Measurements from ENCODE around the gene SORCS2.

DNA sequence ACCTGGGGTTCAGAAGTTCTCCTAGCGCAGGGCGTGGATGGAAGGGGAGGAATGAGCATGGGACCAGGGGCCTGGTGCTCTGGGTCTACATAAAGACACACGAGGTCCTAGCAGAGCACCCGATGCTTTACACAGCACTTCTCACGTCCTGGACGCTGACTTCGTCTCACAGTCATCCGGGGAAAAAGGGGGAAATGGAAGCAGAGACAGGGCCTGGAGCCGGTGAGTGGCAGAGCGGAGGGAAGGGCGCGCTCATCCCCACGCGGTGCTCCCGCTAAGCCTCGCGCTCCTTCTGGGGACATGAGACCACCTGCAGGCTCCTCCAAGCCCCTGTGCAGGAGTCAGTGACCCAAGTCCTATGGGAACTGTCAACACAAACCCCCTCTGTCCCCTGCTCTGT is 589.7 kb downstream of the SORCS2 start:
- no peak for TF ChIP-seq ZSCAN30 (tag by site-specific recombination; IDR thresholded peaks at IDR 0.05)
- no peak for TF ChIP-seq ZNF747 (tag by site-specific recombination; IDR thresholded peaks at IDR 0.05)
- TF ChIP-seq, protein P1, sequence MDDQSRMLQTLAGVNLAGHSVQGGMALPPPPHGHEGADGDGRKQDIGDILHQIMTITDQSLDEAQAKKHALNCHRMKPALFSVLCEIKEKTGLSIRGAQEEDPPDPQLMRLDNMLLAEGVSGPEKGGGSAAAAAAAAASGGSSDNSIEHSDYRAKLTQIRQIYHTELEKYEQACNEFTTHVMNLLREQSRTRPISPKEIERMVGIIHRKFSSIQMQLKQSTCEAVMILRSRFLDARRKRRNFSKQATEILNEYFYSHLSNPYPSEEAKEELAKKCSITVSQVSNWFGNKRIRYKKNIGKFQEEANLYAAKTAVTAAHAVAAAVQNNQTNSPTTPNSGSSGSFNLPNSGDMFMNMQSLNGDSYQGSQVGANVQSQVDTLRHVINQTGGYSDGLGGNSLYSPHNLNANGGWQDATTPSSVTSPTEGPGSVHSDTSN (CRISPR knock-in tag; IDR thresholded peaks at IDR 0.05), result no peak
- TF ChIP-seq, protein P2, sequence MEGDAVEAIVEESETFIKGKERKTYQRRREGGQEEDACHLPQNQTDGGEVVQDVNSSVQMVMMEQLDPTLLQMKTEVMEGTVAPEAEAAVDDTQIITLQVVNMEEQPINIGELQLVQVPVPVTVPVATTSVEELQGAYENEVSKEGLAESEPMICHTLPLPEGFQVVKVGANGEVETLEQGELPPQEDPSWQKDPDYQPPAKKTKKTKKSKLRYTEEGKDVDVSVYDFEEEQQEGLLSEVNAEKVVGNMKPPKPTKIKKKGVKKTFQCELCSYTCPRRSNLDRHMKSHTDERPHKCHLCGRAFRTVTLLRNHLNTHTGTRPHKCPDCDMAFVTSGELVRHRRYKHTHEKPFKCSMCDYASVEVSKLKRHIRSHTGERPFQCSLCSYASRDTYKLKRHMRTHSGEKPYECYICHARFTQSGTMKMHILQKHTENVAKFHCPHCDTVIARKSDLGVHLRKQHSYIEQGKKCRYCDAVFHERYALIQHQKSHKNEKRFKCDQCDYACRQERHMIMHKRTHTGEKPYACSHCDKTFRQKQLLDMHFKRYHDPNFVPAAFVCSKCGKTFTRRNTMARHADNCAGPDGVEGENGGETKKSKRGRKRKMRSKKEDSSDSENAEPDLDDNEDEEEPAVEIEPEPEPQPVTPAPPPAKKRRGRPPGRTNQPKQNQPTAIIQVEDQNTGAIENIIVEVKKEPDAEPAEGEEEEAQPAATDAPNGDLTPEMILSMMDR (tag by site-specific recombination; IDR thresholded peaks at IDR 0.05), result no peak
- no peak for TF ChIP-seq ZNF837 (tag by site-specific recombination; IDR thresholded peaks at IDR 0.05)
- no peak for TF ChIP-seq HOXA7 (CRISPR knock-in tag; IDR thresholded peaks at IDR 0.05; ENCODE audit: borderline replicate concordance)

Measured in HEK293 (cell line).